ENCODE data around the gene KCNG2.

- TF ChIP-seq CTCF (IDR thresholded peaks at IDR 0.05), result no peak
- TF ChIP-seq EP300 (IDR thresholded peaks at IDR 0.05), result peak in 1 of 2 donors; percentile 75
Observed at GRCh38 chr18:79941473-79942119, 143.9 kb downstream of the KCNG2 start.

All from tibial nerve (tissue), 4 donors.